ENCODE data around the gene ZBTB7C. TPM values are rescaled to one million over a fixed set of nuclear protein-coding genes. Genes with fewer than 3 reads are reported as not detected.

The ZBTB7C gene
- total and polyA plus RNA-seq, 9 of the 15 experiments (the other 6 are each of a cell fraction or from before 2014, with no cell fraction given), result not detected

GRCh38 chr18:48182779-48183178, 226.4 kb downstream of the ZBTB7C start:
- Histone ChIP-seq H3K4me1 (replicated peaks in 1 of 2; ENCODE audit: control insufficient read depth in 2 of 2, insufficient read depth in 2 of 2, low read length in 2 of 2) (no peaks in the 10 kb centered on the region), H3K9me3 (replicated peaks; ENCODE audit: control insufficient read depth, insufficient read depth, low read depth, low read length) (no peaks in the 10 kb centered on the region), H4K20me1 (replicated peaks; ENCODE audit: control insufficient read depth, insufficient read depth, low read length) (no peaks in the 10 kb centered on the region), H3K36me3 (ENCODE audit: control insufficient read depth, insufficient read depth, low read length) (no peaks in the 10 kb centered on the region), H3K9me1 (ENCODE audit: control insufficient read depth, insufficient read depth, low read length) (no peaks in the 10 kb centered on the region), H3K4me3 (no peak overlapping the region), H3K9ac (ENCODE audit: insufficient read depth in 1 of 2, low read depth in 2 of 2, low read length in 2 of 2) (no peak overlapping the region), H3K4me2 (ENCODE audit: insufficient read depth, low read length) (no peak overlapping the region), H3K79me2 (ENCODE audit: control insufficient read depth, insufficient read depth, low read length) (no peaks in the 10 kb centered on the region), H2AFZ (ENCODE audit: low read depth, low read length) (no peak overlapping the region), H3K27me3 (ENCODE audit: control insufficient read depth in 2 of 2, insufficient read depth in 2 of 2, low read length in 2 of 2) (peaks cover 0 to 20% of the 10 kb centered on the region in 2 experiments; a peak in 2 of 5 replicates), H3K27ac (ENCODE audit: extremely low read depth, low read depth, low read length) (no peak overlapping the region)
- no peak for TF ChIP-seq CGGBP1 (CRISPR knock-in tag; IDR thresholded peaks at IDR 0.05)
- TF ChIP-seq DEAF1 (CRISPR knock-in tag; IDR thresholded peaks at IDR 0.05), result no peak
- no peak for TF ChIP-seq ZNF3 (CRISPR knock-in tag; IDR thresholded peaks at IDR 0.05)
- no peak for TF ChIP-seq THRA (IDR thresholded peaks at IDR 0.05)
- TF ChIP-seq TAL1 (IDR thresholded peaks at IDR 0.05), result no peak
- no peak for TF ChIP-seq MNT (conservative IDR thresholded peaks at IDR 0.05)
- TF ChIP-seq RUNX1 (IDR thresholded peaks at IDR 0.05; ENCODE audit: low read depth), result no peak
- no peak for TF ChIP-seq ZNF586 (CRISPR knock-in tag; conservative IDR thresholded peaks at IDR 0.05)
- TF ChIP-seq HIVEP1 (CRISPR knock-in tag; IDR thresholded peaks at IDR 0.05), result no peak
- CTCF ChIA-PET (ENCODE audit: low intra/inter-chr PET ratio), result no interaction called here
- no peak for DNase-seq (ENCODE audit: extremely low read depth in 1 of 4, low spot score in 3 of 4)
- POLR2A ChIA-PET, result interaction anchor here (1.5 kb wide), 1 partner anchor 11 kb away, joined by 6 read pairs; no protein-coding TSS in a partner anchor
- WGBS (ENCODE audit: insufficient coverage, low coverage, missing lambda C conversion rate), result 10% methylated on average over 3 of the region's 3 CpGs
- ATAC-seq, result no peak
- in situ Hi-C loops (cut with MboI), result no loop called here
- no peak for FAIRE-seq
- no TSS peak for BruUV-seq (replicated peaks)
- intact Hi-C loops (cut with micrococcal nuclease), result no loop called here

Measured in K562 (cell line).